ENCODE data around the gene MAL.
"Not testable (repeated sequence)": the region's sequence is repeated elsewhere in the genome, so short reads cannot be mapped to it uniquely, and the experiment has no call there.

DNA sequence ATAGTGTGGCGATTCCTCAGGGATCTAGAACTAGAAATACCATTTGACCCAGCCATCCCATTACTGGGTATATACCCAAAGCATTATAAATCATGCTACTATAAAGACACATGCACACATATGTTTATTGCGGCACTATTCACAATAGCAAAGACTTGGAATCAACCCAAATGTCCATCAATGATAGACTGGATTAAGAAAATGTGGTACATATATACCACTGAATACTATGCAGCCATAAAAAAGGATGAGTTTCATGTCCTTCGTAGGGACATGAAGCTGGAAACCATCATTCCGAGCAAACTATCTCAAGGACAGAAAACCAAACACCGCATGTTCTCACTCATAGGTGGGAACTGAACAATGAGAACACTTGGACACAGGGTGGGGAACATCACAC, 72.8 kb downstream of the MAL start:
- TF ChIP-seq, protein P1, sequence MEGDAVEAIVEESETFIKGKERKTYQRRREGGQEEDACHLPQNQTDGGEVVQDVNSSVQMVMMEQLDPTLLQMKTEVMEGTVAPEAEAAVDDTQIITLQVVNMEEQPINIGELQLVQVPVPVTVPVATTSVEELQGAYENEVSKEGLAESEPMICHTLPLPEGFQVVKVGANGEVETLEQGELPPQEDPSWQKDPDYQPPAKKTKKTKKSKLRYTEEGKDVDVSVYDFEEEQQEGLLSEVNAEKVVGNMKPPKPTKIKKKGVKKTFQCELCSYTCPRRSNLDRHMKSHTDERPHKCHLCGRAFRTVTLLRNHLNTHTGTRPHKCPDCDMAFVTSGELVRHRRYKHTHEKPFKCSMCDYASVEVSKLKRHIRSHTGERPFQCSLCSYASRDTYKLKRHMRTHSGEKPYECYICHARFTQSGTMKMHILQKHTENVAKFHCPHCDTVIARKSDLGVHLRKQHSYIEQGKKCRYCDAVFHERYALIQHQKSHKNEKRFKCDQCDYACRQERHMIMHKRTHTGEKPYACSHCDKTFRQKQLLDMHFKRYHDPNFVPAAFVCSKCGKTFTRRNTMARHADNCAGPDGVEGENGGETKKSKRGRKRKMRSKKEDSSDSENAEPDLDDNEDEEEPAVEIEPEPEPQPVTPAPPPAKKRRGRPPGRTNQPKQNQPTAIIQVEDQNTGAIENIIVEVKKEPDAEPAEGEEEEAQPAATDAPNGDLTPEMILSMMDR (IDR thresholded peaks at IDR 0.05), result not testable (repeated sequence)
- TF ChIP-seq POLR2A (IDR thresholded peaks at IDR 0.05), result not testable (repeated sequence)

Measured in esophagus squamous epithelium (tissue), 4 donors.